ENCODE measurements around the gene NAALADL2. TPM values are rescaled to one million over a fixed set of nuclear protein-coding genes. Genes with fewer than 3 reads are reported as not detected.
A peak's percentile ranks its signal among the peaks of the same experiment; 100 is the strongest.

Gene NAALADL2
- polyA plus RNA-seq (2013), result 4.1 TPM

DNA sequence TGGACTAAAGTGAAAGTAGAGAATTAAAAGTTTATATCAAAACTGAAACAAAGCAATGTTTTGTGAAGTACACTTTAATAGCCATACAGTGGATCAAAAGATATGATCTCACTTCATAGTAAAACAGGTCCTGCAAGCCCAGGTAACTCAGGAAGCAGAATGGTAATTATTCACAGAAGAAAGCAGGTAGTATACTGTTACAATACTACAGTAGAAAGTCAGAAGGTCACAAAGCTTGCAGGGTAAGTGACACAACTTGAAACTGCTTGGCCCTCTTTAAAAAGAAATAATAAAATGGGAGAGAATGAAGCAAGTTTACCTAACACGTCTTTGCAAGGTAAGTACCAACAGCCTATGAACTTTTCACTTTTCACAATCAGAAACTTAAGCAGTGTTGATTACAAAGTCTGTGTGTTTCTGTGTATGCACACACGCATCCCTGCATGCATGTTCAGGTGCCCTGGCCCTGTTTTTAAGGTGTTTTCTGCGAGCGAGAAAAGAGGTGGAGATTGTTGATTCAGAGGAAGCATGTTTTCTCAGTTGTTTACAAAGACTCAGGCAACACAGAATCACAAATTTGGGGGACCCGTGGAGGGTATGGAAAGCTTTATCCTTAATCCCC is at the start of gene NAALADL2:
Gene NAALADL2, plus strand, starts transcription at position 221 of the 622 bp plus-strand sequence.
- POLR2A ChIA-PET, result no interaction called here
- CTCF ChIA-PET, result no interaction called here
- 100% methylated on average over 2 of the region's 5 CpGs for WGBS (ENCODE audit: insufficient coverage)
- Histone ChIP-seq H3K4me1 (ENCODE audit: control extremely low read depth in 1 of 4, control insufficient read depth in 4 of 4, insufficient read depth in 4 of 4, low read length in 3 of 4) (no peaks in the 10 kb centered on the region), H3K27ac (ENCODE audit: insufficient read depth in 1 of 2, low read depth in 1 of 2, low read length in 2 of 2, poor library complexity in 1 of 2, severe bottlenecking in 2 of 2) (no peak within 1 kb of the TSS), H3K9me3 (ENCODE audit: control extremely low read depth in 1 of 5, control insufficient read depth in 4 of 5, insufficient read depth in 2 of 5, low read depth in 1 of 5, low read length in 4 of 5) (no peaks in the 10 kb centered on the region), H3K36me3 (ENCODE audit: control insufficient read depth in 4 of 4, insufficient read depth in 4 of 4, low read length in 3 of 4) (no peaks in the 10 kb centered on the region), H3K4me3 (ENCODE audit: control insufficient read depth in 1 of 7, extremely low read depth in 1 of 7, insufficient read depth in 4 of 7, low read depth in 2 of 7, low read length in 6 of 7) (no peak within 1 kb of the TSS), H3K27me3 (replicated peaks in 2 of 5; ENCODE audit: control insufficient read depth in 4 of 5, insufficient read depth in 5 of 5, low read length in 4 of 5) (no peaks in the 10 kb centered on the region)
- no peak for DNase-seq

DNA sequence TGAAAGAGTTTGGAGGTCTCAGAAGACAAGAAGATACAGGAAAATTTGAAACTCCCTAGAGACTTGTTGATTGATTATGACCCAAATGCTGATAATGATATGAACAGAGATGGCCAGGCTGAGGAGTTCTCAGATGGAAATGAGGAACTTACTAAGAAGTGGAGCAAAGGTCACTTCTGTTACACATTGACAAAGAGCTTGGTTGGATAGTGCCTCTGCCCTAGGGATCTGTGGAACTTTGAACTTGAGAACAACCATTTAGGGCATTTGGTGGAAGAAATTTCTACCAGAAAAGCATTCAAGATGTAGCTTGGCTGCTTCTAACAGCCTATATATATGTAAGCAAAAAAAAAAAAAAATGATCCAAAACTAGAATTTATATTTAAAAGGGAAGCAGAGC is 48.9 kb upstream of the NAALADL2 start:
- no peaks in the 10 kb centered on the region for H3K9me3 ChIP-seq (ENCODE audit: control extremely low read depth in 1 of 5, control insufficient read depth in 4 of 5, insufficient read depth in 2 of 5, low read depth in 1 of 5, low read length in 4 of 5)
- H3K27me3 ChIP-seq (replicated peaks in 2 of 5; ENCODE audit: control insufficient read depth in 4 of 5, insufficient read depth in 5 of 5, low read length in 4 of 5), result no peaks in the 10 kb centered on the region
- H3K36me3 ChIP-seq (ENCODE audit: control insufficient read depth in 4 of 4, insufficient read depth in 4 of 4, low read length in 3 of 4), result no peaks in the 10 kb centered on the region
- DNase-seq, result no peak
- ChIA-PET POLR2A (no interaction called here), CTCF (interaction anchor here (0.6 kb wide), 1 partner anchor 11 kb away, joined by 3 read pairs; no protein-coding TSS in a partner anchor)
- no peak overlapping the region for H3K27ac ChIP-seq (ENCODE audit: insufficient read depth in 1 of 2, low read depth in 1 of 2, low read length in 2 of 2, poor library complexity in 1 of 2, severe bottlenecking in 2 of 2)
- H3K4me1 ChIP-seq (ENCODE audit: control extremely low read depth in 1 of 4, control insufficient read depth in 4 of 4, insufficient read depth in 4 of 4, low read length in 3 of 4), result no peaks in the 10 kb centered on the region
- H3K4me3 ChIP-seq (ENCODE audit: control insufficient read depth in 1 of 7, extremely low read depth in 1 of 7, insufficient read depth in 4 of 7, low read depth in 2 of 7, low read length in 6 of 7), result no peak overlapping the region

DNA sequence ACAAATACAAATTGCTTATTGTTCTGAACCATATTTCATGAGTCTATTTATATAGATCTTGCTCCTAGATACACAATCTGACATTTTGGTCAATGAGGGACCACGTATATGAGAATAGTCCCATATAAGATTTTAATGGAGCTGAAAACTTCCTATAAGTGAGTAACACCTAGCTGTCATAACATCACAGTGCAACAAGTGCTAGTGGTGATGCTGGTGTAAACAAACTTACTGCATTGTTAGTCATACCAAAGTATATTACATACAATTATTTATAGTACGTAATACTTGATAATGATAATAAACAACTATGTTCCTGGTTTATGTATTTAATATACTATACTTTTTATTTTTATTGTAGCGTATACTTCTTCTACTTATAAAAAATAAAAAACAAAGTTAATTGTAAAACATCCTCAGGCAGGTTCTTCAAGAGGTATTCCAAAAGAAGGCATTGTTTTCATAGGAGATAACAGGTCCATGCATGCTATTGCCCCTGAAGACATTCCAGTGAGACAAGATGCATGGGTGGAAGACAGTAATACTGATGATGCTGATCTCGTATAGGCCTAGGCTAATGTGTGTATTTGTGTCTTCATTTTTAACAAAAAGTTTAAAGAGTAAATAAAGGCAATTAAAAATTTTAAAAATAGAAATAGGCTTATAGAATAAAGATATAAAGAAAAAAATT is 46.8 kb upstream of the NAALADL2 start:
- WGBS (ENCODE audit: insufficient coverage), result no CpG with 5 or more reads among the region's 4 CpGs
- no peak for DNase-seq
- H3K4me3 ChIP-seq (ENCODE audit: control insufficient read depth in 1 of 7, extremely low read depth in 1 of 7, insufficient read depth in 4 of 7, low read depth in 2 of 7, low read length in 6 of 7), result no peak overlapping the region
- no peaks in the 10 kb centered on the region for H3K36me3 ChIP-seq (ENCODE audit: control insufficient read depth in 4 of 4, insufficient read depth in 4 of 4, low read length in 3 of 4)
- no peaks in the 10 kb centered on the region for H3K27me3 ChIP-seq (replicated peaks in 2 of 5; ENCODE audit: control insufficient read depth in 4 of 5, insufficient read depth in 5 of 5, low read length in 4 of 5)
- H3K9me3 ChIP-seq (ENCODE audit: control extremely low read depth in 1 of 5, control insufficient read depth in 4 of 5, insufficient read depth in 2 of 5, low read depth in 1 of 5, low read length in 4 of 5), result no peaks in the 10 kb centered on the region
- ChIA-PET CTCF (no interaction called here), POLR2A (no interaction called here)
- H3K4me1 ChIP-seq (ENCODE audit: control extremely low read depth in 1 of 4, control insufficient read depth in 4 of 4, insufficient read depth in 4 of 4, low read length in 3 of 4), result peaks cover 0 to 7% (median 2%) of the 10 kb centered on the region in 4 experiments
- no peak overlapping the region for H3K27ac ChIP-seq (ENCODE audit: insufficient read depth in 1 of 2, low read depth in 1 of 2, low read length in 2 of 2, poor library complexity in 1 of 2, severe bottlenecking in 2 of 2)

DNA sequence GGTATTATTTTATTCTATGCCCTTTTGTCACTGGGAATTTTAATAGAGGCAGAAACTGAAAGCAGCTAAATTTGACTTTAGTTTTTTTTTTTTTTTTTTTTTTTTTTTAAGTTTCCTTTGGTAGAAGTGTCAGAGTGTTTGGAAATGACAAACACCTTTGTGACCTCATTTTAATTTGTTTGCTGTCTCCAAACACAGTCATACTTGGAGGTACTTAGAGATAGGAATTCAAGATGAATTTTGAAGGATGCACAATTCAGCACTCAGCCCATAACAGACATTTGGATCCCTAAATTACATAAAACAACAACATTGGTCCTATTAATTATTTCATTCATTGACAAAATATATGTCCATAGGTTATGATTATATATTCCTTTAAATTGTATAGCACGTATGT is 43.4 kb upstream of the NAALADL2 start:
- Histone ChIP-seq H3K4me3 (ENCODE audit: control insufficient read depth in 1 of 7, extremely low read depth in 1 of 7, insufficient read depth in 4 of 7, low read depth in 2 of 7, low read length in 6 of 7) (no peak overlapping the region), H3K4me1 (ENCODE audit: control extremely low read depth in 1 of 4, control insufficient read depth in 4 of 4, insufficient read depth in 4 of 4, low read length in 3 of 4) (peaks cover 0 to 7% (median 3%) of the 10 kb centered on the region in 4 experiments), H3K27me3 (replicated peaks in 2 of 5; ENCODE audit: control insufficient read depth in 4 of 5, insufficient read depth in 5 of 5, low read length in 4 of 5) (no peaks in the 10 kb centered on the region), H3K36me3 (ENCODE audit: control insufficient read depth in 4 of 4, insufficient read depth in 4 of 4, low read length in 3 of 4) (no peaks in the 10 kb centered on the region), H3K27ac (ENCODE audit: insufficient read depth in 1 of 2, low read depth in 1 of 2, low read length in 2 of 2, poor library complexity in 1 of 2, severe bottlenecking in 2 of 2) (no peak overlapping the region), H3K9me3 (ENCODE audit: control extremely low read depth in 1 of 5, control insufficient read depth in 4 of 5, insufficient read depth in 2 of 5, low read depth in 1 of 5, low read length in 4 of 5) (no peaks in the 10 kb centered on the region)
- WGBS (ENCODE audit: insufficient coverage), result no CpG with 5 or more reads among the region's 1 CpG
- DNase-seq, result peak in 1 of 3 donors; percentile 11
- ChIA-PET CTCF (no interaction called here), POLR2A (no interaction called here)

DNA sequence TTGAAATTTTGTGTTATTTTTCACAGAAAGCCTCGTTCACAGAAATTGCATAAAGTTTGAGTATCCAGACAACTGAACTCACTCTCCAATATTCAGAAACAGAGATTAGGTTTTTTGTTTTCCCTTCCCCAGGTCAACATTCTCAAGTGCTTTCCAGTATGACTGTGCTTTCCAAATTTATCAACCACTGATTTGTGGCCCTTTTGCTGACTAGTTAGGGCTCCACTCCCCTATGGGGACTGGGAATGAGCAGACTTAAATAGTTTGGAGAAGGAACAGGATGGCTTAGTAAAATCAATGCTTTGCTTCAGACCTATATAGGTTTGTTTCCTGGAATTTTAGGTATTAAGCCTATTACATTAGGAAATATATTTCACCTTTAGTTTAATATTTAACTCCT is 38.2 kb upstream of the NAALADL2 start:
- WGBS (ENCODE audit: insufficient coverage), result no CpG with 5 or more reads among the region's 1 CpG
- H3K27me3 ChIP-seq (replicated peaks in 2 of 5; ENCODE audit: control insufficient read depth in 4 of 5, insufficient read depth in 5 of 5, low read length in 4 of 5), result no peaks in the 10 kb centered on the region
- H3K36me3 ChIP-seq (ENCODE audit: control insufficient read depth in 4 of 4, insufficient read depth in 4 of 4, low read length in 3 of 4), result no peaks in the 10 kb centered on the region
- POLR2A ChIA-PET, result no interaction called here
- DNase-seq, result no peak
- no peak overlapping the region for H3K27ac ChIP-seq (ENCODE audit: insufficient read depth in 1 of 2, low read depth in 1 of 2, low read length in 2 of 2, poor library complexity in 1 of 2, severe bottlenecking in 2 of 2)
- H3K4me3 ChIP-seq (ENCODE audit: control insufficient read depth in 1 of 7, extremely low read depth in 1 of 7, insufficient read depth in 4 of 7, low read depth in 2 of 7, low read length in 6 of 7), result no peak overlapping the region
- H3K4me1 ChIP-seq (ENCODE audit: control extremely low read depth in 1 of 4, control insufficient read depth in 4 of 4, insufficient read depth in 4 of 4, low read length in 3 of 4), result peaks cover 0 to 7% (median 3%) of the 10 kb centered on the region in 4 experiments
- peaks cover 0 to 3% (median 0%) of the 10 kb centered on the region in 5 experiments for H3K9me3 ChIP-seq (ENCODE audit: control extremely low read depth in 1 of 5, control insufficient read depth in 4 of 5, insufficient read depth in 2 of 5, low read depth in 1 of 5, low read length in 4 of 5)
- CTCF ChIA-PET, result interaction anchor here (0.5 kb wide), 1 partner anchor 10 kb away, joined by 3 read pairs; no protein-coding TSS in a partner anchor

DNA sequence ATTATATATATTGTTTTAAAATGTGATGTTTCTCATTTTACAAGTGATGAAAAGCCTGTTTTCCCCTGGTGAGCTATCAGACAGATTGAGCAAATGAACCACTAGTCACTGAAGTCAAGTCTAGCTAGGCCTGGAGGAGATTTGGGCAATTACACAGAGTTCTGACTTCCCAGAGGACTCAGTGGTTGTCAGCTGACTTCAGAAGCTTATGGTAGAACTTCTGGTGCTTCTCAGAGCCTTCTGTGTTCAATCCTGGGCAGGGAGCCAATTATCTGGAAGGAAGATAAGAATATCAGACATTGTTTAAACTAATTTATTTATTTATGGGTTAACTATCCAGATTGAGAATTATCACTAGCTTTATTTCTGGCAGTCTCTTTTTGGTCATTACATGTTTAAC is 37.7 kb upstream of the NAALADL2 start:
- H3K9me3 ChIP-seq (ENCODE audit: control extremely low read depth in 1 of 5, control insufficient read depth in 4 of 5, insufficient read depth in 2 of 5, low read depth in 1 of 5, low read length in 4 of 5), result peaks cover 0 to 3% (median 0%) of the 10 kb centered on the region in 5 experiments
- H3K36me3 ChIP-seq (ENCODE audit: control insufficient read depth in 4 of 4, insufficient read depth in 4 of 4, low read length in 3 of 4), result no peaks in the 10 kb centered on the region
- H3K27ac ChIP-seq (ENCODE audit: insufficient read depth in 1 of 2, low read depth in 1 of 2, low read length in 2 of 2, poor library complexity in 1 of 2, severe bottlenecking in 2 of 2), result no peak overlapping the region
- POLR2A ChIA-PET, result no interaction called here
- H3K4me3 ChIP-seq (ENCODE audit: control insufficient read depth in 1 of 7, extremely low read depth in 1 of 7, insufficient read depth in 4 of 7, low read depth in 2 of 7, low read length in 6 of 7), result no peak overlapping the region
- CTCF ChIA-PET, result interaction anchor here (0.5 kb wide), 1 partner anchor 11 kb away, joined by 3 read pairs; no protein-coding TSS in a partner anchor
- H3K4me1 ChIP-seq (ENCODE audit: control extremely low read depth in 1 of 4, control insufficient read depth in 4 of 4, insufficient read depth in 4 of 4, low read length in 3 of 4), result peaks cover 0 to 7% (median 2%) of the 10 kb centered on the region in 4 experiments
- DNase-seq, result no peak
- no peaks in the 10 kb centered on the region for H3K27me3 ChIP-seq (replicated peaks in 2 of 5; ENCODE audit: control insufficient read depth in 4 of 5, insufficient read depth in 5 of 5, low read length in 4 of 5)

DNA sequence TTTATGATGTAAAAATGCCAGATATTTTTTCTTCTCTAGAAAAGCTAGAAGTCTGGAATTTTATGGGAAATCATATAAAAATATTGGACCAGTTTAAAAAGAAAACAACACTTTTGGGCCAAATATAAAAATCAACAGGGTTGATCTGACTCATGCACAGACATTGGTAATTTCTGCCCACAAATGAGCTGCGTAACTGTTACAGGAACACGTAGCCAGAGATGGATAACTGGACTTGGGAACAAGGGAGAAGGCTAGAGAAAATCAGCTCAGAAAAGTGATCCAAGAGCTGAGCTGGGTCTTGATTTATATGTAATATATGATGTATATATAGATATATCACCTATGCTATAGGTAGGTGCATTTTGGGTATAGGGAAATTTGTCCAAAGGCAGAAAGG is 36.8 kb upstream of the NAALADL2 start:
- peaks cover 0 to under 1% (median 0%) of the 10 kb centered on the region in 4 experiments for H3K4me1 ChIP-seq (ENCODE audit: control extremely low read depth in 1 of 4, control insufficient read depth in 4 of 4, insufficient read depth in 4 of 4, low read length in 3 of 4)
- peaks cover 0 to 3% (median 0%) of the 10 kb centered on the region in 5 experiments for H3K9me3 ChIP-seq (ENCODE audit: control extremely low read depth in 1 of 5, control insufficient read depth in 4 of 5, insufficient read depth in 2 of 5, low read depth in 1 of 5, low read length in 4 of 5)
- H3K27me3 ChIP-seq (replicated peaks in 2 of 5; ENCODE audit: control insufficient read depth in 4 of 5, insufficient read depth in 5 of 5, low read length in 4 of 5), result no peaks in the 10 kb centered on the region
- DNase-seq, result no peak
- POLR2A ChIA-PET, result no interaction called here
- H3K36me3 ChIP-seq (ENCODE audit: control insufficient read depth in 4 of 4, insufficient read depth in 4 of 4, low read length in 3 of 4), result no peaks in the 10 kb centered on the region
- H3K4me3 ChIP-seq (ENCODE audit: control insufficient read depth in 1 of 7, extremely low read depth in 1 of 7, insufficient read depth in 4 of 7, low read depth in 2 of 7, low read length in 6 of 7), result no peak overlapping the region
- H3K27ac ChIP-seq (ENCODE audit: insufficient read depth in 1 of 2, low read depth in 1 of 2, low read length in 2 of 2, poor library complexity in 1 of 2, severe bottlenecking in 2 of 2), result no peak overlapping the region
- 100% methylated on average over 1 of the region's 2 CpGs for WGBS (ENCODE audit: insufficient coverage)
- CTCF ChIA-PET, result no interaction called here

Data from common myeloid progenitor, CD34-positive (primary cell).